Measurements from ENCODE around the gene DNALI1.

DNA sequence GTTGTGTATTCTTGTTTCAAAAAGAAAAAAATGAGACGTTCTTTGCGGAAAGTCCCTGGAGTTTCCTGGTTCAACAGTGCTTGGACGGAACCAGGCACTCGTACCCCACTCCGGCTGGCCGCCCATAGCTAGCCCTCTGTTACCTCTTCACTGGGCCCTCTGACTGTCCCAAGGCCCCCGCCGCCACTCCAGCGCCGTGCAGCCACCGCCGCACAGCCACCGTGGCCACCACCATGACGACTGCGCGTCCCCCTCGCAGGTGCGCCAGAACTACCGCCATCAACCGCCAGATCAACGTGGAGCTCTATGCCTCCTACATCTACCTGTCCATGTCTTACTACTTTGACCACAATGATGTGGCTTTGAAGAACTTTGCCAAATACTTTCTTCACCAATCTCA is 12.2 kb upstream of the DNALI1 start:
- TF ChIP-seq, protein P1, sequence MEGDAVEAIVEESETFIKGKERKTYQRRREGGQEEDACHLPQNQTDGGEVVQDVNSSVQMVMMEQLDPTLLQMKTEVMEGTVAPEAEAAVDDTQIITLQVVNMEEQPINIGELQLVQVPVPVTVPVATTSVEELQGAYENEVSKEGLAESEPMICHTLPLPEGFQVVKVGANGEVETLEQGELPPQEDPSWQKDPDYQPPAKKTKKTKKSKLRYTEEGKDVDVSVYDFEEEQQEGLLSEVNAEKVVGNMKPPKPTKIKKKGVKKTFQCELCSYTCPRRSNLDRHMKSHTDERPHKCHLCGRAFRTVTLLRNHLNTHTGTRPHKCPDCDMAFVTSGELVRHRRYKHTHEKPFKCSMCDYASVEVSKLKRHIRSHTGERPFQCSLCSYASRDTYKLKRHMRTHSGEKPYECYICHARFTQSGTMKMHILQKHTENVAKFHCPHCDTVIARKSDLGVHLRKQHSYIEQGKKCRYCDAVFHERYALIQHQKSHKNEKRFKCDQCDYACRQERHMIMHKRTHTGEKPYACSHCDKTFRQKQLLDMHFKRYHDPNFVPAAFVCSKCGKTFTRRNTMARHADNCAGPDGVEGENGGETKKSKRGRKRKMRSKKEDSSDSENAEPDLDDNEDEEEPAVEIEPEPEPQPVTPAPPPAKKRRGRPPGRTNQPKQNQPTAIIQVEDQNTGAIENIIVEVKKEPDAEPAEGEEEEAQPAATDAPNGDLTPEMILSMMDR (IDR thresholded peaks at IDR 0.05), result no peak
- TF ChIP-seq POLR2A (IDR thresholded peaks at IDR 0.05), result no peak

All from uterus (tissue), 2 donors.